Sigmoid colon (tissue), 7 donors: ENCODE results near the gene STIL. TPM values are rescaled to one million over a fixed set of nuclear protein-coding genes. Genes with fewer than 3 reads are reported as not detected.
A peak's percentile ranks its signal among the peaks of the same experiment; 100 is the strongest.

Experiments used
- DNase-seq: peaks from one replicate; pipeline ENCODE4 v3.0.0-alpha.2; 2019
- H3K27ac ChIP-seq, 4 donors: fragments of 200-600 bp; sonication (generic); one replicate each; pipeline ENCODE4 v1.5.1; 2016 to 2019; ENCODE audit warnings: mild to moderate bottlenecking in 1 of 4
- H3K27me3 ChIP-seq, 3 donors: fragments of 200-600 bp; sonication (generic); one replicate each; pipeline ENCODE4 v1.5.1; 2019; ENCODE audit warnings: mild to moderate bottlenecking in 1 of 3
- H3K36me3 ChIP-seq, 4 donors: fragments of 200-600 bp; sonication (generic); one replicate each; pipeline ENCODE4 v1.5.1; 2016 to 2019
- H3K4me1 ChIP-seq, 4 donors: fragments of 200-600 bp; sonication (generic); one replicate each; pipeline ENCODE4 v1.5.1; 2017 to 2019
- H3K4me3 ChIP-seq, 4 donors: fragments of 200-600 bp; sonication (generic); one replicate each; pipeline ENCODE4 v1.5.1; 2017 to 2019; ENCODE audit warnings: mild to moderate bottlenecking in 2 of 4, moderate library complexity in 1 of 4
- H3K9me3 ChIP-seq, 4 donors: fragments of 200-600 bp in 3 of 4; sonication (generic) in 3 of 4; one replicate each; pipeline versions ENCODE4 v1.5.1 to v1.6.1; 2013 to 2019
- CTCF ChIP-seq, 4 experiments: fragments of 450-650 bp in 3 of 4; fragments of 200-600 bp in 1 of 4; IDR thresholded peaks; one replicate each; pipeline ENCODE4 v1.5.1; 2016 to 2019; ENCODE audit warnings: antibody characterized with exemption in 4 of 4, mild to moderate bottlenecking in 3 of 4, moderate library complexity in 2 of 4
- EP300 ChIP-seq, 4 donors: sonication (generic); formaldehyde crosslinking; IDR thresholded peaks; one replicate each; pipeline ENCODE4 v1.6.1; 2017; ENCODE audit warnings: antibody characterized with exemption in 4 of 4
- POLR2A ChIP-seq, 2 donors: fragments of 450-650 bp; IDR thresholded peaks; one replicate each; pipeline ENCODE4 v1.6.1; 2016; ENCODE audit warnings: antibody characterized with exemption in 2 of 2, mild to moderate bottlenecking in 2 of 2, moderate library complexity in 2 of 2
- POLR2AphosphoS5 ChIP-seq, 4 donors: sonication (generic); formaldehyde crosslinking; IDR thresholded peaks; one replicate each; pipeline ENCODE4 v1.6.1; 2017; ENCODE audit warnings: antibody characterized with exemption in 4 of 4
- WGBS, 2 donors: extraction: QIAGEN DNeasy Blood & Tissue Kit; methylation state at CpG; one replicate each; pipeline ENCODE4 v1.1.7; 2013; 5-methylcytosine and 5-hydroxymethylcytosine counted together
- intact Hi-C: fragments of 100-400 bp; cut with DNase I; formaldehyde crosslinking; loops from one replicate; pipeline ENCODE4 v1.15.1; 2023
- polyA plus RNA-seq, 3 donors: library from polyadenylated mRNA; stranded (reverse); fragments of 200-250 nt; gene quantifications; one replicate each; pipeline ENCODE4 v1.2.3, GENCODE V29; 2013
- total RNA-seq, 4 donors: library from RNA; depleted of rRNA; stranded (reverse); fragments of >200 nt; gene quantifications; one replicate each; pipeline ENCODE4 v1.1.0, GENCODE V29; 2016
- donor health status: healthy with polysubstance abuse.
- donor health status: Bipolar disorder and iron deficiency.
- donor health status: healthy.

Gene STIL
- total and polyA plus RNA-seq, 7 donors = 0.28 to 5.7 (median 0.71) TPM

GRCh38 chr1:47226839-47227215 lies 87.1 kb downstream of the STIL start:
- no peaks in the 10 kb centered on the region for H3K9me3 ChIP-seq
- intact Hi-C loops = no loop called here
- peaks cover 69 to 100% (median 86%) of the 10 kb centered on the region in 3 donors for H3K27me3 ChIP-seq
- TF ChIP-seq POLR2AphosphoS5 (IDR thresholded peaks at IDR 0.05) (no peak), CTCF (IDR thresholded peaks at IDR 0.05) (no peak), POLR2A (IDR thresholded peaks at IDR 0.05) (no peak), EP300 (IDR thresholded peaks at IDR 0.05) (no peak)
- DNase-seq = no peak
- 53 to 75% methylated on average over 4 of the region's 4 CpGs for WGBS, 2 donors
- no peaks in the 10 kb centered on the region for H3K36me3 ChIP-seq
- H3K4me3 ChIP-seq = no peak overlapping the region
- peaks cover 0 to 49% (median 33%) of the 10 kb centered on the region in 4 donors for H3K4me1 ChIP-seq
- no peak overlapping the region for H3K27ac ChIP-seq

- peak overlapping the region in 1 of 4 donors; percentile 41 for H3K4me3 ChIP-seq
- TF ChIP-seq POLR2A (IDR thresholded peaks at IDR 0.05) (no peak), EP300 (IDR thresholded peaks at IDR 0.05) (no peak), POLR2AphosphoS5 (IDR thresholded peaks at IDR 0.05) (no peak), CTCF (IDR thresholded peaks at IDR 0.05) (no peak)
- peaks cover 63 to 100% (median 80%) of the 10 kb centered on the region in 3 donors for H3K27me3 ChIP-seq
- DNase-seq = no peak
- no peaks in the 10 kb centered on the region for H3K36me3 ChIP-seq
- intact Hi-C loops = no loop called here
- 14 to 36% methylated on average over 19 of the region's 19 CpGs for WGBS, 2 donors
- no peak overlapping the region for H3K27ac ChIP-seq
- no peaks in the 10 kb centered on the region for H3K9me3 ChIP-seq
- peaks cover 0 to 44% (median 28%) of the 10 kb centered on the region in 4 donors for H3K4me1 ChIP-seq
Observed at GRCh38 chr1:47226121-47226838, 87.7 kb downstream of the STIL start.

DNA sequence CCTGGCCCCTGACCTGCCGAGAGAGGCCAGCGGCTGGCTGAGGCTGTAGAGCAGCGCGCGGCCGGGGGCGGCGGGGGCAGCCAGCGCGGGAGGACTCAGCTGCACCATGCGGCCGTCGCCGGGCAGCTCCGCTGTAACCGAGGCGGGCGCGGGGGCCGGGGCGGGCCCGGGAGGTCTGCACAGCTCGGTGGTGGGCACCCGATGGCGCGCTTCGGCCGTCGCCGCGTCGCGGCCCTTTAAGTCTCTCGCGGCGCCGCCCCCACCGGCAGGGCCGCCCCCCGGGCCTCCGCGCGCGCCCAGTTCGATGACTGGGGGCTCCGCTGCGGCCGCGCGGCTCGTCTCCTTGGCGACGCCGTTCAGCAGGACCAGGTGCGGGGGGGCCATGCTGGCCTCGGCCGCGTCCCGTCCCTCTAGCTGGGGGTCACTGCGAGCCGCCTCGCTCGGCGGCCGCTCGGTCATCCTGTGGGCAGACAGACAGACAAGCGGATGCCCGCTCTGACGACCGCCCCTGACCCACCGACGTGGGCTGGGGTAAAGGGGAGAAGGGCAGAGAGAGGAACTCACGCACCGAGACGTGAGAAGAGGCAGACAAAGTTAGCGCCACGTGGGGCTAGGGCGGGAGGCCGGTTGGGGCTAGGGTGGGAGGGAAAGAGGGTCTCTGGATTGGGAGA lies 88.4 kb downstream of the STIL start:
- Histone ChIP-seq H3K36me3 (no peaks in the 10 kb centered on the region), H3K4me1 (peaks cover 0 to 37% (median 20%) of the 10 kb centered on the region in 4 donors), H3K4me3 (peak overlapping the region in 3 of 4 donors; percentile 26 to 41 (median 41)), H3K27ac (no peak overlapping the region), H3K9me3 (no peaks in the 10 kb centered on the region), H3K27me3 (peaks cover 56 to 96% (median 73%) of the 10 kb centered on the region in 3 donors)
- TF ChIP-seq POLR2AphosphoS5 (IDR thresholded peaks at IDR 0.05) (no peak), CTCF (IDR thresholded peaks at IDR 0.05) (no peak), EP300 (IDR thresholded peaks at IDR 0.05) (no peak), POLR2A (IDR thresholded peaks at IDR 0.05) (no peak)
- WGBS, 2 donors = 1 to 2% methylated on average over 79 of the region's 79 CpGs
- intact Hi-C loops = no loop called here
- DNase-seq = no peak

DNA sequence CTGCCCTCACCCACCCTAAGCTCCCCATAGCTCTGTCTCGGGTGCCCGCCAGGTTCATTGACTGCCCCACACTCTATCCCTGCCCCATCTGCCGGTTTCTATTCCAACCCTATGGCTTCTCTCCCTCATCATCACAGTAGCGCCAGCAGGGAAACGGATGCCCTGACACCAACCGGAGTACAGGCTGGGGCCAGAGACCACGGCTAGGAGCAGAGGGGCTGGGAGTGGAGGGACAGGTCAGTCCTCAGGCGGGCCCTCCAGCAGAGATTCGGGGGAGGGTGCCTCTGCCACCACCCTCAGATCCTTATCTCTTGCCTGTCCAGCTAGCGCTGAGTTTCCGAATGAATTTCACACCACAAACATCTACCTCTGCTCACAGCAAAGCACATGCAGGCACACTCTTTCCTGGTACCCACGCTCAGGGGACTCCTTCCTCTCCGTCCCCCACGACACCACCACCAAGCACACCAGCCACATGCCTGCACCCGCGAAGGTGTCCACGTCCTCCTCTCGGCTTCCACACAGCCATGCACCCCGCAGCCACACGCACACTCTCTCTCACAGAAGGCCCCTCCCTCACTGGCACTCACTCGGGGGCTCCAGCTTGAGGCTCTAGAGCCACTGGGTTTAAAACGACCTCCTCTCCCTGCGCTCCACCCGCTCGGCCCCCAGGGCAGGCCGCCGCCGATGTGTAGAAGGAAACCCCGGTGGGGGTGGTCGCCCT lies 89.1 kb downstream of the STIL start:
- H3K9me3 ChIP-seq = no peaks in the 10 kb centered on the region
- peak overlapping the region in 3 of 4 donors; percentile 26 to 41 (median 41) for H3K4me3 ChIP-seq
- no peak for DNase-seq
- H3K27me3 ChIP-seq = peaks cover 49 to 89% (median 66%) of the 10 kb centered on the region in 3 donors
- TF ChIP-seq EP300 (IDR thresholded peaks at IDR 0.05) (no peak), POLR2A (IDR thresholded peaks at IDR 0.05) (no peak), CTCF (IDR thresholded peaks at IDR 0.05) (no peak)
- 6 to 13% methylated on average over 30 of the region's 30 CpGs for WGBS, 2 donors
- intact Hi-C loops = no loop called here
- no peak overlapping the region for H3K27ac ChIP-seq
- peaks cover 0 to 30% (median 19%) of the 10 kb centered on the region in 4 donors for H3K4me1 ChIP-seq
- H3K36me3 ChIP-seq = no peaks in the 10 kb centered on the region
